Measurements from ENCODE around the gene ZNF485.
A peak's percentile ranks its signal among the peaks of the same experiment; 100 is the strongest.
"Not testable (repeated sequence)": the region's sequence is repeated elsewhere in the genome, so short reads cannot be mapped to it uniquely, and the experiment has no call there.

The ZNF485 gene

GRCh38 chr10:43599333-43599732, 6.9 kb upstream of the ZNF485 start:
- H3K9me3 ChIP-seq (ENCODE audit: severe bottlenecking) = no peaks in the 10 kb centered on the region
- H3K27ac ChIP-seq (ENCODE audit: poor library complexity, severe bottlenecking) = no peak overlapping the region
- H3K36me3 ChIP-seq (ENCODE audit: low read depth) = no peaks in the 10 kb centered on the region
- H3K4me3 ChIP-seq (ENCODE audit: severe bottlenecking) = no peak overlapping the region
- no peak for DNase-seq (ENCODE audit: low spot score)
- no peaks in the 10 kb centered on the region for H3K4me1 ChIP-seq (ENCODE audit: insufficient read depth, poor library complexity, severe bottlenecking)
- H3K27me3 ChIP-seq (ENCODE audit: insufficient read depth, poor library complexity, severe bottlenecking) = no peaks in the 10 kb centered on the region
- no peak for TF ChIP-seq CTCF (IDR thresholded peaks at IDR 0.05; ENCODE audit: poor library complexity, severe bottlenecking)
- no peak for ATAC-seq (ENCODE audit: low read depth)

GRCh38 chr10:43601576-43601975, 4.7 kb upstream of the ZNF485 start:
- ATAC-seq (ENCODE audit: low read depth); H3K36me3 ChIP-seq (ENCODE audit: low read depth); H3K9me3 ChIP-seq (ENCODE audit: severe bottlenecking); DNase-seq (ENCODE audit: low spot score); H3K4me3 ChIP-seq (ENCODE audit: severe bottlenecking); H3K27ac ChIP-seq (ENCODE audit: poor library complexity, severe bottlenecking); H3K27me3 ChIP-seq (ENCODE audit: insufficient read depth, poor library complexity, severe bottlenecking); H3K4me1 ChIP-seq (ENCODE audit: insufficient read depth, poor library complexity, severe bottlenecking): not testable (repeated sequence)

GRCh38 chr10:43605850-43606322, 352 bp upstream of the ZNF485 start:
- Histone ChIP-seq H3K36me3 (ENCODE audit: low read depth) (peaks cover 11% of the 10 kb centered on the region), H3K27ac (ENCODE audit: poor library complexity, severe bottlenecking) (no peak overlapping the region), H3K27me3 (ENCODE audit: insufficient read depth, poor library complexity, severe bottlenecking) (no peaks in the 10 kb centered on the region), H3K9me3 (ENCODE audit: severe bottlenecking) (peaks cover 2% of the 10 kb centered on the region), H3K4me3 (ENCODE audit: severe bottlenecking) (peak overlapping the region; percentile 61), H3K4me1 (ENCODE audit: insufficient read depth, poor library complexity, severe bottlenecking) (peaks cover 5% of the 10 kb centered on the region)
- DNase-seq (ENCODE audit: low spot score) = no peak
- peak; percentile 16; the same call in 1 of the 3 replicates for ATAC-seq (ENCODE audit: low read depth)
- no peak for TF ChIP-seq CTCF (IDR thresholded peaks at IDR 0.05; ENCODE audit: poor library complexity, severe bottlenecking)

- Histone ChIP-seq H3K4me3 (ENCODE audit: severe bottlenecking) (peak overlapping the region; percentile 61), H3K36me3 (ENCODE audit: low read depth) (peaks cover 23% of the 10 kb centered on the region), H3K27ac (ENCODE audit: poor library complexity, severe bottlenecking) (no peak overlapping the region), H3K9me3 (ENCODE audit: severe bottlenecking) (peaks cover 4% of the 10 kb centered on the region), H3K27me3 (ENCODE audit: insufficient read depth, poor library complexity, severe bottlenecking) (no peaks in the 10 kb centered on the region), H3K4me1 (ENCODE audit: insufficient read depth, poor library complexity, severe bottlenecking) (peaks cover 5% of the 10 kb centered on the region)
- ATAC-seq (ENCODE audit: low read depth) (no peak), DNase-seq (ENCODE audit: low spot score) (no peak)
- no peak for TF ChIP-seq CTCF (IDR thresholded peaks at IDR 0.05; ENCODE audit: poor library complexity, severe bottlenecking)
These were observed 948 bp downstream of the ZNF485 start for GRCh38 chr10:43607199-43607573.

- Histone ChIP-seq H3K27ac (ENCODE audit: poor library complexity, severe bottlenecking) (no peak overlapping the region), H3K4me3 (ENCODE audit: severe bottlenecking) (no peak overlapping the region), H3K27me3 (ENCODE audit: insufficient read depth, poor library complexity, severe bottlenecking) (no peaks in the 10 kb centered on the region), H3K9me3 (ENCODE audit: severe bottlenecking) (peaks cover 8% of the 10 kb centered on the region), H3K4me1 (ENCODE audit: insufficient read depth, poor library complexity, severe bottlenecking) (peaks cover 5% of the 10 kb centered on the region), H3K36me3 (ENCODE audit: low read depth) (peaks cover 57% of the 10 kb centered on the region)
- DNase-seq (ENCODE audit: low spot score) = no peak
- no peak for TF ChIP-seq CTCF (IDR thresholded peaks at IDR 0.05; ENCODE audit: poor library complexity, severe bottlenecking)
- ATAC-seq (ENCODE audit: low read depth) = no peak
These were observed 4.4 kb downstream of the ZNF485 start for GRCh38 chr10:43610636-43611035.
